ENCODE data around the gene CTDSP2. TPM values are rescaled to one million over a fixed set of nuclear protein-coding genes. Genes with fewer than 3 reads are reported as not detected.

The CTDSP2 gene
- total RNA-seq, 4 donors from 2014 or later = 47.1 to 120 (median 71.7) TPM

- no peak for TF ChIP-seq POLR2A (IDR thresholded peaks at IDR 0.05)
- no peak for TF ChIP-seq CTCF (IDR thresholded peaks at IDR 0.05)
- H3K4me3 ChIP-seq = no peak overlapping the region
- peaks cover 0 to 7% (median 0%) of the 10 kb centered on the region in 3 donors for H3K4me1 ChIP-seq
- H3K9me3 ChIP-seq = no peaks in the 10 kb centered on the region
- intact Hi-C loops (cut with DNase I) = no loop called here
- H3K27me3 ChIP-seq = no peaks in the 10 kb centered on the region
- no peak for DNase-seq
- H3K36me3 ChIP-seq = peaks cover 4 to 95% (median 42%) of the 10 kb centered on the region in 3 donors
- H3K27ac ChIP-seq = no peak overlapping the region
- 67% methylated on average over 1 of the region's 1 CpG; no CpG with 5 or more reads in 1 of the 2 donors for WGBS, 2 donors
These were observed 43.9 kb downstream of the CTDSP2 start for GRCh38 chr12:57802607-57803006.

GRCh38 chr12:57800965-57801364 is 45.6 kb downstream of the CTDSP2 start:
- WGBS, 2 donors = 85 to 95% methylated on average over 3 of the region's 3 CpGs
- H3K27ac ChIP-seq = no peak overlapping the region
- H3K4me1 ChIP-seq = peaks cover 0 to 7% (median 0%) of the 10 kb centered on the region in 3 donors
- H3K27me3 ChIP-seq = no peaks in the 10 kb centered on the region
- no peaks in the 10 kb centered on the region for H3K9me3 ChIP-seq
- TF ChIP-seq POLR2A (IDR thresholded peaks at IDR 0.05) (no peak), CTCF (IDR thresholded peaks at IDR 0.05) (no peak)
- intact Hi-C loops (cut with DNase I) = no loop called here
- no peak overlapping the region for H3K4me3 ChIP-seq
- peaks cover 4 to 95% (median 34%) of the 10 kb centered on the region in 3 donors for H3K36me3 ChIP-seq
- no peak for DNase-seq

GRCh38 chr12:57797933-57798332 is 48.6 kb downstream of the CTDSP2 start:
- H3K4me1 ChIP-seq = peaks cover 0 to 24% (median 0%) of the 10 kb centered on the region in 3 donors
- peaks cover 8 to 100% (median 38%) of the 10 kb centered on the region in 3 donors for H3K36me3 ChIP-seq
- H3K9me3 ChIP-seq = no peaks in the 10 kb centered on the region
- no peaks in the 10 kb centered on the region for H3K27me3 ChIP-seq
- 64 to 85% methylated on average over 1 of the region's 1 CpG for WGBS, 2 donors
- H3K4me3 ChIP-seq = no peak overlapping the region
- intact Hi-C loops (cut with DNase I) = no loop called here
- H3K27ac ChIP-seq = no peak overlapping the region
- TF ChIP-seq CTCF (IDR thresholded peaks at IDR 0.05) (no peak), POLR2A (IDR thresholded peaks at IDR 0.05) (no peak)
- DNase-seq = no peak

DNA sequence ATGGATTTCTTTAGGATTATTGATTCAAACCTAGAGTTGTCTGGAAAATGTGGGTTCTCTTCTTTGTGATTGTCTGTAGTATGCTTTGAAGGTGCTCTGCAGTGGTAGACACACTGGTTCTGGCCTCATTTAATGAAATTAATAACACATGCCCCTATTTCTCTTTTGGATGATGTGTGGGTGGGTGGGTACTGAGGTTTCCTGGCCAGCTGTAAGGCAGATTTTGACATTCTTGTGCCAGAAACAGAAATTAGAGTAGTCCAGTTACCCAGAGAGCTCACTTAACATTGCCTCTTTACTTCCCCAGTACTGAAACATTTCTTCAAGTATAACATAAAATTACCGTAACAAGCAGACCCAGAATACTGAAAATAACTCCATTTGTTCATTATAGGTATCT is 49.5 kb downstream of the CTDSP2 start:
- 96 to 100% methylated on average over 1 of the region's 1 CpG for WGBS, 2 donors
- TF ChIP-seq CTCF (IDR thresholded peaks at IDR 0.05) (no peak), POLR2A (IDR thresholded peaks at IDR 0.05) (no peak)
- Histone ChIP-seq H3K4me3 (no peak overlapping the region), H3K4me1 (peaks cover 0 to 24% (median 0%) of the 10 kb centered on the region in 3 donors), H3K9me3 (no peaks in the 10 kb centered on the region), H3K27me3 (no peaks in the 10 kb centered on the region), H3K36me3 (peaks cover 8 to 100% (median 38%) of the 10 kb centered on the region in 3 donors), H3K27ac (no peak overlapping the region)
- no peak for DNase-seq
- intact Hi-C loops (cut with DNase I) = no loop called here

DNA sequence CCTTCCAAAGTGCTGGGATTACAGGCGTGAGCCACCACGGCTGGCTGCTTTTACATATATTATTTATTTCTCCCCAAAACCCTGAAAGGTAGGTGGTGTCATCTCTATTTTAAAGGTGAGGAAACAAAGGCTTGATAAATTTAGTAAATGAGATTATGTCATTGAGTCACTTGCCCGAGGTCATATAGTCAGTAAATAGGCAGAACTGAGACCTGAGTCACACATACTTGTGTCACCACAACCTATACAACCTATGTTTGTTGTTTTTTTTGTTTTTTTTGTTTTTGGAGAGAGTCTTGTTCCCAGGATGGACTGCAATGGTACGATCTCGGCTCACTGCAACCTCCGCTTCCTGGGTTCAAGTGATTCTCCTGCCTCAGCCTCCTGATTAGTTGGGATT is 51.2 kb downstream of the CTDSP2 start:
- intact Hi-C loops (cut with DNase I) = no loop called here
- peaks cover 4 to 100% (median 28%) of the 10 kb centered on the region in 3 donors for H3K36me3 ChIP-seq
- H3K9me3 ChIP-seq = no peaks in the 10 kb centered on the region
- WGBS, 2 donors = 55 to 66% methylated on average over 6 of the region's 6 CpGs
- no peak for TF ChIP-seq CTCF (IDR thresholded peaks at IDR 0.05)
- no peak for TF ChIP-seq POLR2A (IDR thresholded peaks at IDR 0.05)
- no peaks in the 10 kb centered on the region for H3K27me3 ChIP-seq
- no peak for DNase-seq
- H3K4me1 ChIP-seq = peaks cover 0 to 24% (median 0%) of the 10 kb centered on the region in 3 donors
- H3K27ac ChIP-seq = peak overlapping the region in 1 of 4 donors; percentile 48
- no peak overlapping the region for H3K4me3 ChIP-seq
